Superior temporal gyrus (tissue), 1 donor: ENCODE results near the gene TMEM254.
"Not testable (repeated sequence)": the region's sequence is repeated elsewhere in the genome, so short reads cannot be mapped to it uniquely, and the experiment has no call there.

Experiments
- DNase-seq: peaks from one replicate; pipeline ENCODE4 v3.0.0-alpha.2; 2016; ENCODE audit errors: extremely low spot score

Gene TMEM254

GRCh38 chr10:80132299-80133139 lies 54.1 kb downstream of the TMEM254 start, which contains the start of gene PLAC9:
Gene PLAC9 (plus strand): TSS chr10:80132730. CDS start chr10:80132763, 33 bp downstream.
- DNase-seq, result no peak

- no peak for DNase-seq
Observed at GRCh38 chr10:80133206-80133605, 54.7 kb downstream of the TMEM254 start.

- not testable (repeated sequence) for DNase-seq
Observed at GRCh38 chr10:80133687-80134086, 55.2 kb downstream of the TMEM254 start.

- DNase-seq, result no peak
Observed at GRCh38 chr10:80136134-80136571, 57.7 kb downstream of the TMEM254 start.

GRCh38 chr10:80137031-80137862 lies 58.8 kb downstream of the TMEM254 start:
- no peak for DNase-seq

- no peak for DNase-seq
Observed at GRCh38 chr10:80137920-80138319, 59.5 kb downstream of the TMEM254 start.

GRCh38 chr10:80139265-80139664 lies 60.8 kb downstream of the TMEM254 start:
- DNase-seq, result no peak

GRCh38 chr10:80140251-80140650 lies 61.8 kb downstream of the TMEM254 start:
- no peak for DNase-seq

- no peak for DNase-seq
Observed at GRCh38 chr10:80141696-80142460, 63.4 kb downstream of the TMEM254 start.
